HG03378 (cell line): ENCODE data around the gene IFI44L.

Experiments
- ATAC-seq: cut with Tn5 transposase; IDR thresholded peaks from one replicate; pipeline ENCODE4 v1.9.1; 2021; ENCODE audit warnings: mild to moderate bottlenecking, moderate library complexity; ENCODE audit not compliant: unreplicated experiment

The IFI44L gene

DNA sequence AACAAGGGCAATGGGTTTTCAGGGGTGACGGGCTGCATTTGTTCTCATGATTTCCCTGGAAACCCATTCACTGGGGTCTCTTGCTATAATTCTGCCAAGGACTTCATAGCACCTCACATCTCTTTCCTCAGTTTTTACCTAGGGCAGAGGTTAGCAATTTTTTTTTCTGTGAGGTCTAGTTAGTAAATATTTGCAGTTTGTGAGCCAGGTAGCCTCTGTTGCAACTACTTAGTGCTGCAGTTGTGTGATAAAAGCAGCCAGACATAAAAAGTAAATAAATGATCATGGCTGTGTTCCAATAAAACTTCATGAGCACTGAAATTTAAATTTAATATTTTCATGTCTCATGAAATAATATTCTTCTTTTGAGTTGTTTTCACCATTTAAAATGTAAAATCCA is 67.1 kb downstream of the IFI44L start:
- no peak for ATAC-seq

DNA sequence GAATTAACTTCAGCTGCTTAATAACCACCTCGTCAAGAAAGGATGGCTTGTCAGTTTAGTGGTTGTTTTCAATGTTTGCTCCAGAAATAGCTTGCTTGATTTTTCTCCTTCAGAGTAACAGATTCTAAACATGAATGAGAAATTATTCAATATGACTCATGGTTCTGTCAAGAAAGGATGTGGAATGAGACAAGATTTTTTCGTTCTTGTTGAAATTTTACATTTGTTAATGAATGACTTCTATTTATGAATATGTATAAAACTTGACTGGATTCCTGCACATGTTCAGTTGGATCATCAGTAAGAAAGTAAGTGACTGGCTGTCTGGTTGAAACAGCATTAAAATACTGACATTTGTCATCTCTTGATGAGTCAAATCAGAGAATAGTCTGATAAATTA is 67.7 kb downstream of the IFI44L start:
- ATAC-seq: no peak

DNA sequence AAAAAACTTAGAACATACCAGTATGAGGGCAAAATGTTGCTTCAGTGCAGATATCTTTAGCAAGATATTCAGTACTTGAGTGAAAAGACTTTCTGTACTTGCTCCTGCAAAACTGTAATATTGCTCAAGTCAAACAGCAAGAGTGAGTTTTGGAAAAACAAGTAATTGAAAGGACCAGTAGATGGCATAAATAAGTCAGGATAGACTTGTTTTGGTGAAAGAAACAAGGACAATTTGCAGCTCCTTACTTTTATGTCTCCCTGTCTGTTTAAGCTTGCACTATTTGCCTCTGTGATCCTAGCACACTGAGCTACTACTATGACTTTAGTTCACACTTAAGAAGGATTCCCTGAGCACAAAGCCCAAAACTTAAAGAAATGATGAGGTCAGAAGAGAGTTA is 68.4 kb downstream of the IFI44L start:
- no peak for ATAC-seq

DNA sequence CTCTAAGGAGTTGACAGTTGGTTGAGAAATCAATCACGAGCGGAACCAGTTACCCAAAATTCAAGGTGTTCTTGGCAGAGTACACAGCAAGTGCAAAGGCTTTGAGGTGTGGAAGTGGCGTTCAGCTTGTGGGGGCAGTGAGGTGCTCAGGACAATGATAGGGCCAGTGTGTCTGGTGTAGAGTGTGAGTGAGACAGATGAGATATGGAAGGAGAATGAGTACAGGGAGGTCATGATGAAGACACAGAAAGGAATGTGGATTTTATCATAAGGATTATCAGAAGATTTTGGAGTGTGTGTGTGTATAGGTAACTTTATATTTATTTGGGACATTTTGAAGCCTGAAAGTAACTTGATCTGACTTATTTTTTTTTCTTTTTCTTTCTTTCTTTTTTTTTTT is 70.3 kb downstream of the IFI44L start:
- ATAC-seq: no peak

DNA sequence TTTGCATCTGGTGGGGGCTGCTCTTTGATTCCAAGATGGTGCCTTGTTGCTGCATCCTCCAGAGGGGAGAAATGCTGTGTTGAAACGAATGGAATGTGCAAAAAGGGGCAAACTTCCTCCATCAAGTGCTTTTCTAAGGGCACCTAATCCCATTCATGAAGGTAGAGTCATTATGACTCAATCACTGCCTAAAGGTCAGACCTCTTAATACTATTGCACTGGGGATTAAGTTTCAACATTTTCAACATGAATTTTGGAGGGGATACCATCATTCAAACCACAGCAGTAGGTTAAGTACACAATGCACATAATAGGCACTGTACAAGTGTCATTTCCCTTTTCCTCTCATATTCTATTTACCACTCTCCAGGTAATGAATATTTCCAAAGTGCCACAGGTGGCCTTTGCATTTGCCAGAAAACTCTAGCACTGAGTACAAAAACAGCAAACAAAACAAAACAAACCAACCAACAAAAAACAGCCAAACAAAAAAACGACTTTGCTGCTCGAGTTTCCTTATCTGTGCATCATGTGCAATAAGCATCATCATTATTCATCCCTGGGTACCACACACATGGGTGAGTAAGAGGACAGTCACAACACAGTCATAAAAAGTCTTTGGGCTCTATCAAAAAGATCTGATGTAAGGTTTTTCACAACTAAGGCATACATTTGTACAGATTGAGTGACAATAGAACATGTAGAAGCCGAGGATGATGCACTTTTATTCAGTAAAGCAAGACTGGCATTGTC is 71.9 kb downstream of the IFI44L start:
- ATAC-seq: no peak
